IPS-20b (cell line): Measurements from ENCODE around the gene ZBTB3.

Experiments used
- H3K27ac ChIP-seq: one replicate; pipeline ENCODE4 v1.5.1; 2013; ENCODE audit warnings: low read length
- H3K27me3 ChIP-seq: 2 replicates; pipeline ENCODE4 v1.6.1; 2013; ENCODE audit warnings: mild to moderate bottlenecking, low read length, inconsistent platforms; ENCODE audit not compliant: insufficient read depth
- H3K36me3 ChIP-seq: 2 replicates; pipeline ENCODE4 v1.6.1; 2013; ENCODE audit warnings: low read depth, mild to moderate bottlenecking, inconsistent platforms, low read length, moderate library complexity; ENCODE audit not compliant: insufficient read depth
- H3K4me1 ChIP-seq: 2 replicates; pipeline ENCODE4 v1.6.1; 2013; ENCODE audit warnings: mild to moderate bottlenecking, control low read depth, inconsistent platforms, low read length, moderate library complexity; ENCODE audit not compliant: insufficient read depth
- H3K4me3 ChIP-seq: 2 replicates; pipeline ENCODE4 v1.5.1; 2013; ENCODE audit warnings: mild to moderate bottlenecking, low read length, inconsistent platforms
- H3K9ac ChIP-seq: 2 replicates; pipeline ENCODE4 v1.6.1; 2013; ENCODE audit warnings: low read depth, mild to moderate bottlenecking, inconsistent platforms, low read length, moderate library complexity
- H3K9me3 ChIP-seq: 2 replicates; pipeline ENCODE4 v1.6.1; 2013; ENCODE audit warnings: mild to moderate bottlenecking, low read depth, low read length, inconsistent platforms; ENCODE audit not compliant: insufficient read depth

Gene ZBTB3

DNA sequence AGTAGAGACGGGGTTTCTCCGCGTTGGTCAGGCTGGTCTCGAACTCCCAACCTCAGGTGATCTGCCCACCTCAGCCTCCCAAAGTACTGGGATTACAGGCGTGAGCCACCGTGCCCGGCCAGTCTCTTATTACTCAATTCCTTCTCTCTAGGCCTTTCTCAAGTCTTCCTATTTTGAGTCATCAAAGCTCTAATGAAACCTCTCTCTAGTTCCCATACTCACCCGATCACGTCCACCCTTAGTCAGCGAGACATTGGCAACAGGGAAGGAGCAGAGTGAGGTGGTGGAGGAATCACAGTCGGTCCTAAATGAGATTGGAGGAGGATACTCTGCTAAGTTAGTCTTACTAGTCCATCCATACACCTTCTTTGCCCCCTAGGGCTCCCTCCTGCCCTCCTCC lies 51.7 kb downstream of the ZBTB3 start:
- Histone ChIP-seq H3K9ac (no peak overlapping the region), H3K4me1 (peaks cover 3% of the 10 kb centered on the region; the same call in 1 of the 2 replicates), H3K4me3 (no peak overlapping the region), H3K27me3 (no peaks in the 10 kb centered on the region), H3K27ac (no peak overlapping the region), H3K9me3 (no peaks in the 10 kb centered on the region), H3K36me3 (peaks cover 25% of the 10 kb centered on the region)
